ENCODE results near the gene COL13A1. TPM values are rescaled to one million over a fixed set of nuclear protein-coding genes. Genes with fewer than 3 reads are reported as not detected.

COL13A1 gene
- total and polyA plus RNA-seq, 2 experiments from 2014 or later, result 5.2 to 8.6 TPM

DNA sequence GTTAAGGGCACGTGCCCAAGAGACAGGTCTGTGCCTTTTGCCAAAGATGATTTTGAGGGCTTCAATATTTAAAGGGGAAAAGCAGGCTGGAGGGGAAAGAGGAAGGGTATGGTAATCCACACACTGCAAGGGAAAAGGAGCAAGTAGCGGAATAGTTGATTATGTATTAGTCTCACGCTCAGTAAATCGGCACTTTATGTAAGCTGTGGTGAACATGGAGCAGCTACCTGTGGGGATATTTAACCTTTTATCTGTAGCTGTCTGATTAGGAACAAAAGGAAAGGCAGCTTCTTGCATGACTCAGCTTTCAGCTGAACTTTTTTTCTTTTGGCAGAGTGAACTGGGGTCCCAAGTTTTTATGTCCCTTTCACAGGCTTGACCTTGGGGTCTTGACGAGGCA, 123.4 kb downstream of the COL13A1 start (continued):
- TF ChIP-seq, protein P1, sequence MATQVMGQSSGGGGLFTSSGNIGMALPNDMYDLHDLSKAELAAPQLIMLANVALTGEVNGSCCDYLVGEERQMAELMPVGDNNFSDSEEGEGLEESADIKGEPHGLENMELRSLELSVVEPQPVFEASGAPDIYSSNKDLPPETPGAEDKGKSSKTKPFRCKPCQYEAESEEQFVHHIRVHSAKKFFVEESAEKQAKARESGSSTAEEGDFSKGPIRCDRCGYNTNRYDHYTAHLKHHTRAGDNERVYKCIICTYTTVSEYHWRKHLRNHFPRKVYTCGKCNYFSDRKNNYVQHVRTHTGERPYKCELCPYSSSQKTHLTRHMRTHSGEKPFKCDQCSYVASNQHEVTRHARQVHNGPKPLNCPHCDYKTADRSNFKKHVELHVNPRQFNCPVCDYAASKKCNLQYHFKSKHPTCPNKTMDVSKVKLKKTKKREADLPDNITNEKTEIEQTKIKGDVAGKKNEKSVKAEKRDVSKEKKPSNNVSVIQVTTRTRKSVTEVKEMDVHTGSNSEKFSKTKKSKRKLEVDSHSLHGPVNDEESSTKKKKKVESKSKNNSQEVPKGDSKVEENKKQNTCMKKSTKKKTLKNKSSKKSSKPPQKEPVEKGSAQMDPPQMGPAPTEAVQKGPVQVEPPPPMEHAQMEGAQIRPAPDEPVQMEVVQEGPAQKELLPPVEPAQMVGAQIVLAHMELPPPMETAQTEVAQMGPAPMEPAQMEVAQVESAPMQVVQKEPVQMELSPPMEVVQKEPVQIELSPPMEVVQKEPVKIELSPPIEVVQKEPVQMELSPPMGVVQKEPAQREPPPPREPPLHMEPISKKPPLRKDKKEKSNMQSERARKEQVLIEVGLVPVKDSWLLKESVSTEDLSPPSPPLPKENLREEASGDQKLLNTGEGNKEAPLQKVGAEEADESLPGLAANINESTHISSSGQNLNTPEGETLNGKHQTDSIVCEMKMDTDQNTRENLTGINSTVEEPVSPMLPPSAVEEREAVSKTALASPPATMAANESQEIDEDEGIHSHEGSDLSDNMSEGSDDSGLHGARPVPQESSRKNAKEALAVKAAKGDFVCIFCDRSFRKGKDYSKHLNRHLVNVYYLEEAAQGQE (IDR thresholded peaks at IDR 0.05; ENCODE audit: unreplicated experiment), result no peak

DNA sequence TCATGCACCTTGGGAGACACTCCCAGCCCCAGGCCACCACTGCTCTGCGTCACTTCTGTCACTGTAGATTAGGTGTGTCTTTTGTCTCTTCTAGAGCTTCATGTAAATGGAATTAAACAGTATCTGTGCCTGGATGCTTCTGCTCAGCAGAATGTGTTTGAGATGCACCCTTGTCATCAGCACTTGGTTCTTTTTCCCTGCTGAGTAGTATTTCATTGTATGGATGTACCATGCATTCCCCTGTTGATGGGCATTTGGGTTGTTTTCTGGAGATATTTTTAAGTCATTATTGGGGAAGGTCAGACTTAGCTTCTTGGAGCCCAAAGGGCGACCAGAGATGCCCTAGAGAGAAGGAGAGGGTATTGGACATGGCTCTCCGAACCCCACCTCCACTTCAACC, 126.6 kb downstream of the COL13A1 start:
- no peaks in the 10 kb centered on the region for H3K36me3 ChIP-seq (ENCODE audit: insufficient read depth)
- H3K9me2 ChIP-seq (ENCODE audit: insufficient read depth), result no peaks in the 10 kb centered on the region
- Mint-ChIP-seq H3K27ac (no peak overlapping the region), H3K9me3 (peaks cover 4% of the 10 kb centered on the region; the same call in 1 of the 3 replicates), H3K4me3 (no peak overlapping the region), H3K27me3 (ENCODE audit: insufficient read depth, low read depth, poor library complexity) (peaks cover 4% of the 10 kb centered on the region), H3K36me3 (ENCODE audit: low read depth) (0 out of 3 replicates have a peak, but pooled peaks cover 3% of the 10 kb centered on the region), H3K4me1 (peaks cover 13% of the 10 kb centered on the region)
- no peak for DNase-seq (ENCODE audit: low spot score)
- no peaks in the 10 kb centered on the region for H3F3A ChIP-seq (replicated peaks; ENCODE audit: low read depth)
- H3K79me2 ChIP-seq (replicated peaks; ENCODE audit: insufficient read depth), result no peaks in the 10 kb centered on the region
- TF ChIP-seq, protein P2, sequence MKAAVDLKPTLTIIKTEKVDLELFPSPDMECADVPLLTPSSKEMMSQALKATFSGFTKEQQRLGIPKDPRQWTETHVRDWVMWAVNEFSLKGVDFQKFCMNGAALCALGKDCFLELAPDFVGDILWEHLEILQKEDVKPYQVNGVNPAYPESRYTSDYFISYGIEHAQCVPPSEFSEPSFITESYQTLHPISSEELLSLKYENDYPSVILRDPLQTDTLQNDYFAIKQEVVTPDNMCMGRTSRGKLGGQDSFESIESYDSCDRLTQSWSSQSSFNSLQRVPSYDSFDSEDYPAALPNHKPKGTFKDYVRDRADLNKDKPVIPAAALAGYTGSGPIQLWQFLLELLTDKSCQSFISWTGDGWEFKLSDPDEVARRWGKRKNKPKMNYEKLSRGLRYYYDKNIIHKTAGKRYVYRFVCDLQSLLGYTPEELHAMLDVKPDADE (IDR thresholded peaks at IDR 0.05), result no peak
- TF ChIP-seq ZNF462 (CRISPR knock-in tag; IDR thresholded peaks at IDR 0.05) (no peak), NANOG (IDR thresholded peaks at IDR 0.05; ENCODE audit: borderline replicate concordance) (no peak), POLR2AphosphoS5 (IDR thresholded peaks at IDR 0.05; ENCODE audit: low read depth) (no peak), STAT1 (IDR thresholded peaks at IDR 0.05; ENCODE audit: unreplicated experiment) (no peak), JUNB (IDR thresholded peaks at IDR 0.05; ENCODE audit: unreplicated experiment) (no peak), ZNF114 (CRISPR knock-in tag; IDR thresholded peaks at IDR 0.05) (no peak)
- TF ChIP-seq, protein P1 (IDR thresholded peaks at IDR 0.05; ENCODE audit: unreplicated experiment), result no peak
- TF ChIP-seq, protein P3, sequence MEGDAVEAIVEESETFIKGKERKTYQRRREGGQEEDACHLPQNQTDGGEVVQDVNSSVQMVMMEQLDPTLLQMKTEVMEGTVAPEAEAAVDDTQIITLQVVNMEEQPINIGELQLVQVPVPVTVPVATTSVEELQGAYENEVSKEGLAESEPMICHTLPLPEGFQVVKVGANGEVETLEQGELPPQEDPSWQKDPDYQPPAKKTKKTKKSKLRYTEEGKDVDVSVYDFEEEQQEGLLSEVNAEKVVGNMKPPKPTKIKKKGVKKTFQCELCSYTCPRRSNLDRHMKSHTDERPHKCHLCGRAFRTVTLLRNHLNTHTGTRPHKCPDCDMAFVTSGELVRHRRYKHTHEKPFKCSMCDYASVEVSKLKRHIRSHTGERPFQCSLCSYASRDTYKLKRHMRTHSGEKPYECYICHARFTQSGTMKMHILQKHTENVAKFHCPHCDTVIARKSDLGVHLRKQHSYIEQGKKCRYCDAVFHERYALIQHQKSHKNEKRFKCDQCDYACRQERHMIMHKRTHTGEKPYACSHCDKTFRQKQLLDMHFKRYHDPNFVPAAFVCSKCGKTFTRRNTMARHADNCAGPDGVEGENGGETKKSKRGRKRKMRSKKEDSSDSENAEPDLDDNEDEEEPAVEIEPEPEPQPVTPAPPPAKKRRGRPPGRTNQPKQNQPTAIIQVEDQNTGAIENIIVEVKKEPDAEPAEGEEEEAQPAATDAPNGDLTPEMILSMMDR (conservative IDR thresholded peaks at IDR 0.05; ENCODE audit: low read depth in 2 of 2), result no peak
- no peak overlapping the region for H2AFZ ChIP-seq
- H3K27ac ChIP-seq (ENCODE audit: low read depth), result no peak overlapping the region
- H3K4me1 ChIP-seq (ENCODE audit: insufficient read depth), result no peaks in the 10 kb centered on the region
- no peaks in the 10 kb centered on the region for H3K27me3 ChIP-seq (ENCODE audit: insufficient read depth)
- ATAC-seq, result no peak
- no peak overlapping the region for H3K4me3 ChIP-seq
- H4K20me1 ChIP-seq (replicated peaks; ENCODE audit: insufficient read depth), result no peaks in the 10 kb centered on the region
- H3K4me2 ChIP-seq, result no peak overlapping the region
